Thyroid gland (tissue), 4 donors: ENCODE data around the gene CCDC88B.

ENCODE experiments used
- POLR2A ChIP-seq, 2 donors: fragments of 450-650 bp; IDR thresholded peaks; one replicate each; pipeline ENCODE4 v1.6.1; 2017; ENCODE audit warnings: antibody characterized with exemption in 2 of 2, mild to moderate bottlenecking in 2 of 2, moderate library complexity in 1 of 2
- TF ChIP-seq, protein P1 (sequence below), 6 experiments: fragments of 200-600 bp in 3 of 6; fragments of 450-650 bp in 3 of 6; sonication (generic) in 3 of 6; IDR thresholded peaks; one replicate each; pipeline ENCODE4 v1.5.1; 2016 to 2019; ENCODE audit warnings: antibody characterized with exemption in 6 of 6, mild to moderate bottlenecking in 2 of 6, inconsistent platforms in 1 of 6, moderate library complexity in 1 of 6

DNA sequence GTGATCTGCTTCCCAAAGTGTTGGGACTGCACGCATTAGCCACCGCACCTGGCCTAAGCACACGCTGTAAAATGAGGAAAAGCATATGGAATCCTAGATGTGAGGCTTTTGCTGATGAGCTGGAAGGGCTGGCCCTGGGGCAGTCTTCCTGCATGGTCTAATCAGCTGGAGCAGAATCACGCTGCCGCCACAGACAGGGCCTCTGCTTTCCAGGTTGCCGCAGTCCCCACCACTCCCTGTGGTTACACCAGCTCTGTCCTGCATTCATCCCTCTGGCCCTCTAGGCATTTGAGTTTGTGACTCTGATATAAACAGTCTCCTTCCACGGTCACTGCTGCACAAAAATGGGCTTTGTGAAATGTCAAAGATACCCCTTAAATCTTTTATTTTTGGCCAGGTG, 36.1 kb downstream of the CCDC88B start:
- TF ChIP-seq, protein P1, sequence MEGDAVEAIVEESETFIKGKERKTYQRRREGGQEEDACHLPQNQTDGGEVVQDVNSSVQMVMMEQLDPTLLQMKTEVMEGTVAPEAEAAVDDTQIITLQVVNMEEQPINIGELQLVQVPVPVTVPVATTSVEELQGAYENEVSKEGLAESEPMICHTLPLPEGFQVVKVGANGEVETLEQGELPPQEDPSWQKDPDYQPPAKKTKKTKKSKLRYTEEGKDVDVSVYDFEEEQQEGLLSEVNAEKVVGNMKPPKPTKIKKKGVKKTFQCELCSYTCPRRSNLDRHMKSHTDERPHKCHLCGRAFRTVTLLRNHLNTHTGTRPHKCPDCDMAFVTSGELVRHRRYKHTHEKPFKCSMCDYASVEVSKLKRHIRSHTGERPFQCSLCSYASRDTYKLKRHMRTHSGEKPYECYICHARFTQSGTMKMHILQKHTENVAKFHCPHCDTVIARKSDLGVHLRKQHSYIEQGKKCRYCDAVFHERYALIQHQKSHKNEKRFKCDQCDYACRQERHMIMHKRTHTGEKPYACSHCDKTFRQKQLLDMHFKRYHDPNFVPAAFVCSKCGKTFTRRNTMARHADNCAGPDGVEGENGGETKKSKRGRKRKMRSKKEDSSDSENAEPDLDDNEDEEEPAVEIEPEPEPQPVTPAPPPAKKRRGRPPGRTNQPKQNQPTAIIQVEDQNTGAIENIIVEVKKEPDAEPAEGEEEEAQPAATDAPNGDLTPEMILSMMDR (IDR thresholded peaks at IDR 0.05), result no peak
- no peak for TF ChIP-seq POLR2A (IDR thresholded peaks at IDR 0.05)
